IMR-90 (cell line): ENCODE results near the gene GPATCH2. TPM values are rescaled to one million over a fixed set of nuclear protein-coding genes. Genes with fewer than 3 reads are reported as not detected.

Source experiments
- ATAC-seq: fragments of 200-7000 bp; cut with Tn5 transposase; 2 replicates; pipeline ENCODE4 v1.9.1; 2020; ENCODE audit warnings: low read depth, mild to moderate bottlenecking, moderate library complexity
- BruUV-seq: library from RNA; stranded (reverse); fragments of 400-500 nt; replicated peaks from 2 replicates; lab custom pipeline; 2021; lab: Mats Ljungman, UMichigan
- CTCF ChIA-PET: fragments of 300-600 bp; formaldehyde crosslinking; extraction: SDS; loops from one replicate; lab custom pipeline; 2021; ENCODE audit warnings: antibody characterized with exemption; lab: Yijun Ruan, JAX
- POLR2A ChIA-PET: fragments of 300-600 bp; sonication (Branson Sonifier 250); formaldehyde crosslinking; loops from one replicate; lab custom pipeline; 2022; ENCODE audit warnings: antibody characterized with exemption; ENCODE audit not compliant: unreplicated experiment; lab: Charles Lee
- DNase-seq: peaks from one replicate; pipeline ENCODE4 v3.0.0; 2013
- H2AFZ ChIP-seq: replicated peaks from 2 replicates; pipeline ENCODE3; 2013; ENCODE audit warnings: low read length, mild to moderate bottlenecking; ENCODE audit not compliant: poor library complexity
- H2AK5ac ChIP-seq: 2 replicates; pipeline ENCODE4 v1.6.1; 2013; ENCODE audit warnings: low read depth, low read length, inconsistent platforms
- H2AK9ac ChIP-seq: replicated peaks from 2 replicates; pipeline ENCODE3; 2013; ENCODE audit warnings: mild to moderate bottlenecking, low read depth, low read length, moderate library complexity; ENCODE audit not compliant: poor library complexity
- H2BK120ac ChIP-seq: 2 replicates; pipeline ENCODE4 v1.6.1; 2013; ENCODE audit warnings: low read depth, low read length, inconsistent platforms
- H2BK15ac ChIP-seq: 3 replicates; pipeline ENCODE4 v1.6.1; 2013; ENCODE audit warnings: low read depth, low read length, inconsistent platforms
- H2BK20ac ChIP-seq: 2 replicates; pipeline ENCODE4 v1.6.1; 2013; ENCODE audit warnings: low read depth, mild to moderate bottlenecking, inconsistent platforms, low read length, moderate library complexity
- H2BK5ac ChIP-seq: 2 replicates; pipeline ENCODE4 v1.6.1; 2013; ENCODE audit warnings: mild to moderate bottlenecking, low read depth, low read length, inconsistent platforms; ENCODE audit not compliant: poor library complexity, severe bottlenecking
- H3K14ac ChIP-seq: replicated peaks from 2 replicates; pipeline ENCODE4 v1.6.1; 2013; ENCODE audit warnings: low read depth, low read length, inconsistent platforms
- H3K18ac ChIP-seq: 2 replicates; pipeline ENCODE4 v1.6.1; 2013; ENCODE audit warnings: low read depth, low read length, control low read depth
- H3K23ac ChIP-seq: 2 replicates; pipeline ENCODE4 v1.6.1; 2013; ENCODE audit warnings: low read depth, low read length, inconsistent platforms
- H3K27ac ChIP-seq: 2 replicates; pipeline ENCODE4 v1.5.1; 2013; ENCODE audit warnings: mild to moderate bottlenecking, control low read depth, low read length; ENCODE audit not compliant: insufficient read depth
- H3K27me3 ChIP-seq: 2 replicates; pipeline ENCODE4 v1.6.1; 2013; ENCODE audit warnings: low read length; ENCODE audit not compliant: control insufficient read depth, insufficient read depth
- H3K36me3 ChIP-seq: 2 replicates; pipeline ENCODE4 v1.6.1; 2013; ENCODE audit warnings: low read length, mixed read lengths; ENCODE audit not compliant: control insufficient read depth, insufficient read depth
- H3K4ac ChIP-seq: 2 replicates; pipeline ENCODE4 v1.6.1; 2013; ENCODE audit warnings: low read depth, low read length, inconsistent platforms
- H3K4me1 ChIP-seq: 2 replicates; pipeline ENCODE4 v1.6.1; 2013; ENCODE audit warnings: low read length, mixed read lengths; ENCODE audit not compliant: control insufficient read depth, insufficient read depth
- H3K4me2 ChIP-seq: 2 replicates; pipeline ENCODE4 v1.6.1; 2013; ENCODE audit warnings: low read depth, mild to moderate bottlenecking, control low read depth, low read length, moderate library complexity
- H3K4me3 ChIP-seq: 2 replicates; pipeline ENCODE4 v1.5.1; 2013; ENCODE audit warnings: low read depth, mild to moderate bottlenecking, control low read depth, low read length, moderate library complexity; ENCODE audit not compliant: insufficient read depth
- H3K56ac ChIP-seq: 2 replicates; pipeline ENCODE4 v1.6.1; 2013; ENCODE audit warnings: low read length, inconsistent platforms; ENCODE audit not compliant: insufficient read depth; ENCODE audit errors: extremely low read depth
- H3K79me1 ChIP-seq, 2 experiments: 2 replicates each; pipeline ENCODE4 v1.6.1; 2013; ENCODE audit warnings: low read length in 2 of 2, inconsistent platforms in 1 of 2, low read depth in 1 of 2
- H3K9ac ChIP-seq: 2 replicates; pipeline ENCODE4 v1.6.1; 2013; ENCODE audit warnings: low read depth, low read length, control low read depth
- H3K9me1 ChIP-seq: 2 replicates; pipeline ENCODE4 v1.6.1; 2013; ENCODE audit warnings: low read length, inconsistent platforms; ENCODE audit not compliant: insufficient read depth
- H3K9me3 ChIP-seq: 2 replicates; pipeline ENCODE4 v1.6.1; 2013; ENCODE audit warnings: low read length; ENCODE audit not compliant: control insufficient read depth, insufficient read depth
- H4K20me1 ChIP-seq: 2 replicates; pipeline ENCODE4 v1.6.1; 2013; ENCODE audit warnings: low read length, inconsistent platforms; ENCODE audit not compliant: insufficient read depth
- H4K5ac ChIP-seq: 2 replicates; pipeline ENCODE4 v1.6.1; 2013; ENCODE audit warnings: mild to moderate bottlenecking, low read depth, low read length, control low read depth
- H4K8ac ChIP-seq, 2 experiments: 2 replicates each; pipeline ENCODE4 v1.6.1; 2013; ENCODE audit warnings: low read depth in 2 of 2, low read length in 2 of 2, control low read depth in 1 of 2, inconsistent platforms in 1 of 2
- H4K91ac ChIP-seq: 2 replicates; pipeline ENCODE4 v1.6.1; 2013; ENCODE audit warnings: low read depth, low read length, inconsistent platforms; ENCODE audit not compliant: insufficient read depth
- CEBPB ChIP-seq: IDR thresholded peaks from 2 replicates; pipeline ENCODE4 v1.6.1; 2012; ENCODE audit warnings: low read depth, low read length, improper control_type of control experiment
- CHD1 ChIP-seq: IDR thresholded peaks from 2 replicates; pipeline ENCODE4 v1.6.1; 2012; ENCODE audit warnings: low read depth, low read length, improper control_type of control experiment
- CTCF ChIP-seq: conservative IDR thresholded peaks from 2 replicates; pipeline ENCODE4 v1.5.1; 2012; ENCODE audit warnings: mild to moderate bottlenecking, low read depth, low read length, improper control_type of control experiment
- ELK1 ChIP-seq: fragments of 150-350 bp; IDR thresholded peaks from 2 replicates; pipeline ENCODE4 v1.6.1; 2016; ENCODE audit warnings: low read depth, mild to moderate bottlenecking, low read length, moderate library complexity, borderline replicate concordance
- FOS ChIP-seq: fragments of 150-350 bp; IDR thresholded peaks from 2 replicates; pipeline ENCODE4 v1.6.1; 2016; ENCODE audit warnings: low read depth, low read length
- MXI1 ChIP-seq: IDR thresholded peaks from 2 replicates; pipeline ENCODE4 v1.6.1; 2012; ENCODE audit warnings: low read depth, mild to moderate bottlenecking, low read length, moderate library complexity, borderline replicate concordance
- NFE2L2 ChIP-seq: fragments of 150-350 bp; IDR thresholded peaks from 2 replicates; pipeline ENCODE4 v1.6.1; 2016; ENCODE audit warnings: low read depth, mild to moderate bottlenecking, low read length
- POLR2A ChIP-seq: IDR thresholded peaks from 2 replicates; pipeline ENCODE4 v1.6.1; 2012; ENCODE audit warnings: mild to moderate bottlenecking, low read depth, low read length
- RCOR1 ChIP-seq: IDR thresholded peaks from 2 replicates; pipeline ENCODE4 v1.6.1; 2012; ENCODE audit warnings: mild to moderate bottlenecking, low read length, improper control_type of control experiment; ENCODE audit not compliant: insufficient replicate concordance
- RFX5 ChIP-seq: IDR thresholded peaks from 2 replicates; pipeline ENCODE4 v1.8.0; 2012; ENCODE audit warnings: low read depth, mild to moderate bottlenecking, low read length, moderate library complexity
- USF2 ChIP-seq: fragments of 150-350 bp; IDR thresholded peaks from 2 replicates; pipeline ENCODE4 v1.6.1; 2017; ENCODE audit warnings: mild to moderate bottlenecking, antibody characterized with exemption, low read length, low read depth
- WGBS, 2 experiments: methylation state at CpG; one replicate each; pipeline versions ENCODE4 v1.1.5 to v1.1.7; 2013; ENCODE audit warnings: missing lambda C conversion rate in 2 of 2; ENCODE audit not compliant: insufficient read length in 1 of 2; ENCODE audit errors: extremely low coverage in 2 of 2; 5-methylcytosine and 5-hydroxymethylcytosine counted together
- dilution Hi-C: fragments of 300-500 bp; cut with HindIII; formaldehyde crosslinking; loops from one replicate; pipeline ENCODE4 v1.14.3; 2018; ENCODE audit warnings: low sequenced_read_pairs; ENCODE audit not compliant: unreplicated experiment
- in situ Hi-C: fragments of 300-500 bp; cut with MboI; formaldehyde crosslinking; loops from 3 replicates; pipeline ENCODE4 v1.14.3; 2019; ENCODE audit warnings: low sequenced_read_pairs, inconsistent platforms, mixed read lengths
- intact Hi-C: fragments of 100-400 bp; cut with micrococcal nuclease; formaldehyde crosslinking; loops from 2 replicates; pipeline ENCODE4 v1.10.0; 2022
- polyA plus RNA-seq, 3 experiments: library from polyadenylated mRNA; depleted of rRNA; stranded (reverse); fragments of >200 nt; gene quantifications; 2 replicates each; pipeline ENCODE4 v1.2.3, GENCODE V29; 2012; ENCODE audit warnings: low replicate concordance in 1 of 3
- total RNA-seq: library from RNA; depleted of rRNA; stranded (reverse); fragments of >200 nt; gene quantifications from 2 replicates; pipeline ENCODE4 v1.2.3, GENCODE V29; 2012

The GPATCH2 gene
- total and polyA plus RNA-seq, 2 of the 4 experiments (the other 2 are of a cell fraction), result 4.7 to 11.8 TPM

GRCh38 chr1:217527151-217527550, 103.7 kb downstream of the GPATCH2 start:
- no peak overlapping the region for H3K9ac ChIP-seq
- BruUV-seq, result no TSS peak
- no peak overlapping the region for H4K91ac ChIP-seq
- ATAC-seq (no peak), DNase-seq (no peak)
- peaks cover 8 to 13% of the 10 kb centered on the region in 2 experiments for H3K79me1 ChIP-seq
- no CpG with 5 or more reads among the region's 2 CpGs for WGBS, 2 experiments
- no peak overlapping the region for H2AFZ ChIP-seq
- H3K9me1 ChIP-seq, result peaks cover 9% of the 10 kb centered on the region; the same call in 1 of the 2 replicates
- in situ Hi-C loops, result no loop called here
- no peak for TF ChIP-seq MXI1
- no peak for TF ChIP-seq CTCF
- TF ChIP-seq ELK1, result no peak
- TF ChIP-seq RCOR1, result no peak
- TF ChIP-seq NFE2L2, result no peak
- TF ChIP-seq POLR2A, result no peak
- no peak for TF ChIP-seq RFX5
- no peak for TF ChIP-seq CEBPB
- no peak for TF ChIP-seq CHD1
- no peak for TF ChIP-seq USF2
- no peak for TF ChIP-seq FOS
- H3K27me3 ChIP-seq, result no peaks in the 10 kb centered on the region
- H4K5ac ChIP-seq, result no peak overlapping the region
- H2BK5ac ChIP-seq, result peak overlapping the region; percentile 13
- no peak overlapping the region for H3K4ac ChIP-seq
- no peak overlapping the region for H4K8ac ChIP-seq
- H3K4me2 ChIP-seq, result no peak overlapping the region
- H3K18ac ChIP-seq, result no peak overlapping the region
- no peak overlapping the region for H3K23ac ChIP-seq
- H3K14ac ChIP-seq, result no peak overlapping the region
- dilution Hi-C loops, result no loop called here
- no peak overlapping the region for H3K27ac ChIP-seq
- H3K9me3 ChIP-seq, result no peaks in the 10 kb centered on the region
- H3K36me3 ChIP-seq, result no peaks in the 10 kb centered on the region
- H4K20me1 ChIP-seq, result no peaks in the 10 kb centered on the region; the same call in 1 of the 2 replicates
- ChIA-PET CTCF (no interaction called here), POLR2A (no interaction called here)
- H2BK15ac ChIP-seq, result no peak overlapping the region; the same call in 2 of the 3 replicates
- peaks cover 7% of the 10 kb centered on the region for H3K4me1 ChIP-seq
- no peak overlapping the region for H3K56ac ChIP-seq
- H2BK120ac ChIP-seq, result 0 out of 2 replicates have a peak overlapping the region, but pooled peaks have one; percentile 15
- 0 out of 2 replicates have a peak overlapping the region, but pooled peaks have one; percentile 29 for H2AK5ac ChIP-seq
- peak overlapping the region; percentile 43; the same call in 1 of the 2 replicates for H2BK20ac ChIP-seq
- H2AK9ac ChIP-seq, result no peak overlapping the region
- no peak overlapping the region for H3K4me3 ChIP-seq
- intact Hi-C loops, result no loop called here
